B cell (primary cell): ENCODE measurements around the gene TGFB1. TPM values are rescaled to one million over a fixed set of nuclear protein-coding genes. Genes with fewer than 3 reads are reported as not detected.

Source experiments
- ATAC-seq: fragments of 200-7000 bp; cut with Tn5 transposase; one replicate; pipeline ENCODE4 v1.10.0; 2021; ENCODE audit warnings: low read depth, mild to moderate bottlenecking, moderate number of reproducible peaks, moderate library complexity
- CTCF ChIA-PET: fragments of 350-600 bp; sonication (Branson Sonifier 250); formaldehyde crosslinking; loops from one replicate; lab custom pipeline; 2021; ENCODE audit warnings: antibody characterized with exemption, inconsistent platforms; lab: Charles Lee
- POLR2A ChIA-PET: fragments of 350-600 bp; sonication (Branson Sonifier 250); formaldehyde crosslinking; loops from one replicate; lab custom pipeline; 2021; ENCODE audit warnings: antibody characterized with exemption; lab: Charles Lee
- DNase-seq: peaks from one replicate; pipeline ENCODE4 v3.0.0; 2013
- H2AFZ ChIP-seq: 2 replicates; pipeline ENCODE4 v1.6.1; 2012; ENCODE audit warnings: mild to moderate bottlenecking, low read depth, low read length; ENCODE audit not compliant: insufficient read depth, poor library complexity, severe bottlenecking
- H3K27ac ChIP-seq, 2 donors: 1 replicate in 1 of 2; 2 replicates in 1 of 2; pipeline ENCODE4 v1.5.1; 2012 to 2013; ENCODE audit warnings: low read length in 2 of 2, mild to moderate bottlenecking in 2 of 2, moderate library complexity in 1 of 2
- H3K27me3 ChIP-seq, 4 experiments: fragments of 200-600 bp in 1 of 4; sonication (generic) in 1 of 4; replicated peaks in 1 of 4; 1 replicate in 2 of 4; 2 replicates in 2 of 4; pipeline versions ENCODE4 v1.6.1 to v1.7.0; 2013 to 2016; ENCODE audit warnings: low read length in 3 of 4, mild to moderate bottlenecking in 2 of 4, mixed read lengths in 1 of 4, moderate library complexity in 1 of 4; ENCODE audit not compliant: insufficient read depth in 4 of 4, control insufficient read depth in 3 of 4; ENCODE audit errors: control extremely low read depth in 1 of 4
- H3K36me3 ChIP-seq, 2 experiments: replicated peaks in 1 of 2; 1 replicate in 1 of 2; 2 replicates in 1 of 2; pipeline versions ENCODE4 v1.6.1 to v1.7.1; 2013; ENCODE audit warnings: low read length in 1 of 2; ENCODE audit not compliant: insufficient read depth in 2 of 2, control insufficient read depth in 1 of 2; ENCODE audit errors: control extremely low read depth in 1 of 2, extremely low read depth in 1 of 2
- H3K4me1 ChIP-seq, 2 donors: fragments of 200-600 bp in 1 of 2; sonication (generic) in 1 of 2; 1 replicate in 1 of 2; 2 replicates in 1 of 2; pipeline versions ENCODE4 v1.5.1 to v1.6.1; 2013 to 2017; ENCODE audit warnings: low read length in 2 of 2; ENCODE audit not compliant: control insufficient read depth in 2 of 2, insufficient read depth in 2 of 2
- H3K4me2 ChIP-seq: replicated peaks from 2 replicates; pipeline ENCODE3; 2012; ENCODE audit warnings: mild to moderate bottlenecking, low read depth, low read length; ENCODE audit not compliant: poor library complexity, severe bottlenecking
- H3K4me3 ChIP-seq, 5 experiments: fragments of 200-600 bp in 1 of 5; sonication (generic) in 1 of 5; 1 replicate in 3 of 5; 2 replicates in 2 of 5; pipeline versions ENCODE4 v1.5.1 to v1.7.0; 2011 to 2016; ENCODE audit warnings: low read length in 4 of 5, mild to moderate bottlenecking in 4 of 5, low read depth in 2 of 5, control low read depth in 1 of 5, moderate library complexity in 1 of 5; ENCODE audit not compliant: insufficient read depth in 1 of 5; ENCODE audit errors: control extremely low read depth in 1 of 5, extremely low read depth in 1 of 5
- H3K79me2 ChIP-seq: fragments of 200-600 bp; sonication (generic); one replicate; pipeline ENCODE4 v1.6.0; 2016; ENCODE audit warnings: low read length; ENCODE audit not compliant: control insufficient read depth, insufficient read depth
- H3K9ac ChIP-seq: fragments of 200-600 bp; sonication (generic); 2 replicates; pipeline ENCODE4 v1.6.1; 2017; ENCODE audit warnings: mild to moderate bottlenecking, low read length, moderate library complexity
- H3K9me3 ChIP-seq, 3 donors: one replicate each; pipeline versions ENCODE4 v1.6.1 to v1.7.1; 2013; ENCODE audit warnings: low read length in 2 of 3; ENCODE audit not compliant: control insufficient read depth in 2 of 3, insufficient read depth in 1 of 3; ENCODE audit errors: control extremely low read depth in 1 of 3
- H4K20me1 ChIP-seq: 2 replicates; pipeline ENCODE4 v1.6.0; 2012; ENCODE audit warnings: mild to moderate bottlenecking, low read length; ENCODE audit not compliant: insufficient read depth, control insufficient read depth, poor library complexity, severe bottlenecking
- H3K27ac Mint-ChIP-seq: one replicate; pipeline ENCODE4 v1.8.0; 2021; ENCODE audit warnings: mixed read lengths
- H3K27me3 Mint-ChIP-seq: one replicate; pipeline ENCODE4 v1.8.0; 2021; ENCODE audit warnings: mixed read lengths
- H3K4me1 Mint-ChIP-seq: one replicate; pipeline ENCODE4 v1.8.0; 2021; ENCODE audit warnings: mixed read lengths
- H3K4me3 Mint-ChIP-seq: one replicate; pipeline ENCODE4 v1.8.0; 2021; ENCODE audit warnings: mixed read lengths
- H3K9me3 Mint-ChIP-seq: one replicate; pipeline ENCODE4 v1.8.0; 2022; ENCODE audit warnings: mixed read lengths; ENCODE audit not compliant: insufficient read depth
- EZH2 ChIP-seq: IDR thresholded peaks from 2 replicates; pipeline ENCODE4 v1.6.1; 2012; ENCODE audit warnings: borderline replicate concordance, low read depth, mild to moderate bottlenecking, moderate library complexity, low read length; ENCODE audit not compliant: insufficient read depth, poor library complexity, severe bottlenecking
- WGBS: methylation state at CpG from one replicate; pipeline ENCODE4 v1.1.5; 2013; ENCODE audit warnings: missing lambda C conversion rate; ENCODE audit not compliant: insufficient coverage; 5-methylcytosine and 5-hydroxymethylcytosine counted together
- intact Hi-C: fragments of 100-400 bp; cut with micrococcal nuclease; formaldehyde crosslinking; loops from one replicate; pipeline ENCODE4 v1.10.0; 2022
- polyA plus RNA-seq: library from polyadenylated mRNA; depleted of rRNA; stranded (reverse); fragments of >200 nt; gene quantifications from 2 replicates; pipeline ENCODE4 v1.2.3, GENCODE V29; 2012
- total RNA-seq, 2 donors: library from RNA; stranded (reverse); fragments of 120-200 nt in 1 of 2; gene quantifications; 1 replicate in 1 of 2; 2 replicates in 1 of 2; pipeline versions ENCODE4 v1.2.3 to v1.2.4, GENCODE V29; 2013 to 2022
- TF ChIP-seq, protein P1 (sequence below): fragments of 200-600 bp; IDR thresholded peaks from one replicate; pipeline ENCODE4 v1.8.0; 2022; ENCODE audit warnings: antibody characterized with exemption, mild to moderate bottlenecking

The TGFB1 gene
- total and polyA plus RNA-seq, 2 donors (not counting 1 experiment from before 2014, with no cell fraction given), result 109 to 120 TPM

DNA sequence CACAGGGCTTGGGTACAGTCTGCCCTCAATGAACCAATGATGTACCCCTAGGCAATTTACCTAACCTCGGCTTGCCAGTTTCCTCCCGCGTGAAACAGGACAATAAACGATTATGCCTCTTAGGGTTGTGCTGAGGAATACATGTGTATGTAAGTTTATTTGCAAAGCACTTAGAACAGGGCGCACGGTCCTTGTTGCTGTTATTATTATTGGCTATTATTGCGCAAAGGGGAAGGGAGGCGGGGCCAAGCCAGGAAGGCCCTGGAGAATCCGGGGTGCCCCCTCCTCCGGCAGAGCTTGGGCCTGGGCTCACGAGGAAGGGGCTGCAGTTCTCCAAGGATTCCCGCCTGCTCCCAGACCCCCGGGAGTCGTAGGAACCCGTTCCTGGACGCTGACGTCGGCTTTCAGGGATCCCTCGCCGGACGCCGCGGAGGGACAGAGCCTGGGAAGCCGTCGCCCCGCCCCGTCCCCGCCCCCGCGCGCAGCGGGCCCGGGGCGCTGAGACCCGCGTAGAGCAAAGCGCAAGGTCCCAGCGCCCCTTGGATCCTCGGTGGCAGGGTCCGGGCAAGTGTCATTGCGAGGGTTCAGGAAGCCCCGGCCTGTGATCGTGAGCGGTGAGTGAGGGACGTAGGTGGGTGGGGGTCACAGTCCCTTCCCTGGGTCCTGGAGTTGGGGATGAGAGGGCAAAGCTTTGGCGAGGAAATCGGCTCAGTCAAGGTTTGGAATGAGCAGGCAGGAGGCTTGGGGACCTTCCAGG lies 22.7 kb upstream of the TGFB1 start, which contains the start of gene TMEM91:
TMEM91 (plus strand) TSS at position 293 of the 757 bp plus-strand sequence. CDS start 1,777 bp downstream, outside the sequence.
- Mint-ChIP-seq H3K4me1 (peaks cover 23% of the 10 kb centered on the region), H3K27me3 (no peaks in the 10 kb centered on the region), H3K4me3 (peak within 1 kb of the TSS; percentile 71), H3K27ac (peak within 1 kb of the TSS; percentile 39), H3K9me3 (no peaks in the 10 kb centered on the region)
- WGBS, result 9% methylated on average over 44 of the region's 47 CpGs
- peak; percentile 34 for ATAC-seq
- peaks cover 12 to 24% of the 10 kb centered on the region in 2 donors for H3K4me1 ChIP-seq
- H3K79me2 ChIP-seq, result peaks cover 13% of the 10 kb centered on the region
- POLR2A ChIA-PET, result no interaction called here
- no peak for TF ChIP-seq EZH2
- TF ChIP-seq, protein P1, sequence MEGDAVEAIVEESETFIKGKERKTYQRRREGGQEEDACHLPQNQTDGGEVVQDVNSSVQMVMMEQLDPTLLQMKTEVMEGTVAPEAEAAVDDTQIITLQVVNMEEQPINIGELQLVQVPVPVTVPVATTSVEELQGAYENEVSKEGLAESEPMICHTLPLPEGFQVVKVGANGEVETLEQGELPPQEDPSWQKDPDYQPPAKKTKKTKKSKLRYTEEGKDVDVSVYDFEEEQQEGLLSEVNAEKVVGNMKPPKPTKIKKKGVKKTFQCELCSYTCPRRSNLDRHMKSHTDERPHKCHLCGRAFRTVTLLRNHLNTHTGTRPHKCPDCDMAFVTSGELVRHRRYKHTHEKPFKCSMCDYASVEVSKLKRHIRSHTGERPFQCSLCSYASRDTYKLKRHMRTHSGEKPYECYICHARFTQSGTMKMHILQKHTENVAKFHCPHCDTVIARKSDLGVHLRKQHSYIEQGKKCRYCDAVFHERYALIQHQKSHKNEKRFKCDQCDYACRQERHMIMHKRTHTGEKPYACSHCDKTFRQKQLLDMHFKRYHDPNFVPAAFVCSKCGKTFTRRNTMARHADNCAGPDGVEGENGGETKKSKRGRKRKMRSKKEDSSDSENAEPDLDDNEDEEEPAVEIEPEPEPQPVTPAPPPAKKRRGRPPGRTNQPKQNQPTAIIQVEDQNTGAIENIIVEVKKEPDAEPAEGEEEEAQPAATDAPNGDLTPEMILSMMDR, result no peak
- H4K20me1 ChIP-seq, result no peaks in the 10 kb centered on the region
- no peaks in the 10 kb centered on the region for H3K9me3 ChIP-seq
- H2AFZ ChIP-seq, result peak within 1 kb of the TSS; percentile 79
- H3K36me3 ChIP-seq, result no peaks in the 10 kb centered on the region
- peak within 1 kb of the TSS; percentile 48 to 67 (median 60) for H3K4me3 ChIP-seq
- no peaks in the 10 kb centered on the region for H3K27me3 ChIP-seq
- peak within 1 kb of the TSS; percentile 82 for H3K4me2 ChIP-seq
- H3K9ac ChIP-seq, result peak within 1 kb of the TSS; percentile 59
- DNase-seq, result no peak
- no peak within 1 kb of the TSS for H3K27ac ChIP-seq
- CTCF ChIA-PET, result interaction anchor here (0.7 kb wide), 1 partner anchor 11 kb away, joined by 3 read pairs; no protein-coding TSS in a partner anchor
- intact Hi-C loops, result no loop called here

DNA sequence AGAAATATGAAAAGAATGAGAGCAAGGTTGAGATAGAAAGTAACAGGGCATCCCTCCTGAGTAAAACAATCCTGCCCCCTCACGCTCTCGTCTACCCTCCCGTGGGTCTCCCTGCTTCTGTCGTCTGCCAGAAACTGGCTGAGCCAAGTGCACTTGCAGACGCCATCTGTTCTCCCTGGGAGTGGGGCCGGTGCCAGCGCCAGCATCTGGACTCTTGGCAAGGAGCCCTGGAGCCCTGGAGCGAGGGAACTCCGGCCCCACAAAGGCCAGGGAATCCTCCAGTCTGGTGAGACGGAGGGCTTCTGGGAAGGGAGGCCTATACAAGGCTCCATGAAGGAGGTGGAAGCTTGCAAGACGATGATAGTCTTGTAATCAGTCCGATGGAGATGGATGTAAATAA lies 20.3 kb upstream of the TGFB1 start:
- Mint-ChIP-seq H3K27me3 (no peaks in the 10 kb centered on the region), H3K4me3 (no peak overlapping the region), H3K27ac (no peak overlapping the region), H3K9me3 (no peaks in the 10 kb centered on the region), H3K4me1 (peaks cover 23% of the 10 kb centered on the region)
- WGBS, result 98% methylated on average over 7 of the region's 12 CpGs
- no peak overlapping the region for H3K4me3 ChIP-seq
- no peaks in the 10 kb centered on the region for H4K20me1 ChIP-seq
- ChIA-PET POLR2A (no interaction called here), CTCF (no interaction called here)
- peaks cover 12 to 24% of the 10 kb centered on the region in 2 donors for H3K4me1 ChIP-seq
- intact Hi-C loops, result no loop called here
- DNase-seq, result no peak
- no peaks in the 10 kb centered on the region for H3K27me3 ChIP-seq
- no peak overlapping the region for H3K9ac ChIP-seq
- H3K36me3 ChIP-seq, result no peaks in the 10 kb centered on the region
- no peaks in the 10 kb centered on the region for H3K9me3 ChIP-seq
- H2AFZ ChIP-seq, result no peak overlapping the region
- no peak for ATAC-seq
- no peak overlapping the region for H3K4me2 ChIP-seq
- no peak overlapping the region for H3K27ac ChIP-seq
- peaks cover 20% of the 10 kb centered on the region for H3K79me2 ChIP-seq
- TF ChIP-seq, protein P1, result no peak
- no peak for TF ChIP-seq EZH2
